H1 (cell line): ENCODE results near the gene BLMH. TPM values are rescaled to one million over a fixed set of nuclear protein-coding genes. Genes with fewer than 3 reads are reported as not detected.

Source experiments
- CTCF ChIA-PET: fragments of 300-600 bp; sonication (Branson Sonifier 250); formaldehyde crosslinking; loops from one replicate; lab custom pipeline; 2021; ENCODE audit not compliant: partially characterized antibody; lab: Charles Lee
- POLR2A ChIA-PET: fragments of 300-600 bp; sonication (Branson Sonifier 250); formaldehyde crosslinking; loops from one replicate; lab custom pipeline; 2021; ENCODE audit warnings: inconsistent platforms; ENCODE audit not compliant: partially characterized antibody; lab: Charles Lee
- DNase-seq, 2 experiments: peaks; one replicate each; pipeline versions ENCODE4 v3.0.0 to v3.0.0-alpha.2; 2010 to 2022; ENCODE audit warnings: low spot score in 2 of 2, low read depth in 1 of 2, mixed read lengths in 1 of 2
- FAIRE-seq: peaks from 2 replicates; lab custom pipeline; 2011; peaks lifted over from hg19 to GRCh38; lab: Jason Lieb, UNC
- H2AFZ ChIP-seq: 2 replicates; pipeline ENCODE4 v1.8.1; 2012; ENCODE audit warnings: low read length, inconsistent platforms
- H2AK5ac ChIP-seq: 2 replicates; pipeline ENCODE4 v1.6.1; 2013; ENCODE audit warnings: low read depth, low read length
- H2BK120ac ChIP-seq: replicated peaks from 2 replicates; pipeline ENCODE3; 2013; ENCODE audit warnings: low read depth, low read length, inconsistent platforms
- H2BK12ac ChIP-seq: 2 replicates; pipeline ENCODE4 v1.6.1; 2013; ENCODE audit warnings: low read depth, low read length
- H2BK15ac ChIP-seq: 2 replicates; pipeline ENCODE4 v1.6.1; 2013; ENCODE audit warnings: low read length
- H2BK20ac ChIP-seq: 2 replicates; pipeline ENCODE4 v1.6.1; 2013; ENCODE audit warnings: low read length
- H2BK5ac ChIP-seq: 2 replicates; pipeline ENCODE4 v1.6.1; 2013; ENCODE audit warnings: low read depth, low read length
- H3K14ac ChIP-seq: 2 replicates; pipeline ENCODE4 v1.6.1; 2013; ENCODE audit warnings: inconsistent platforms; ENCODE audit not compliant: insufficient read length
- H3K18ac ChIP-seq: 2 replicates; pipeline ENCODE4 v1.6.1; 2013; ENCODE audit warnings: low read length; ENCODE audit errors: extremely low read depth
- H3K23ac ChIP-seq: 2 replicates; pipeline ENCODE4 v1.6.1; 2013; ENCODE audit warnings: inconsistent platforms; ENCODE audit not compliant: insufficient read length
- H3K23me2 ChIP-seq: 2 replicates; pipeline ENCODE4 v1.6.1; 2013; ENCODE audit warnings: low read depth, low read length
- H3K27ac ChIP-seq: 2 replicates; pipeline ENCODE4 v1.6.1; 2011; ENCODE audit warnings: low read depth, low read length, inconsistent platforms
- H3K27me3 ChIP-seq, 4 experiments: replicated peaks in 1 of 4; 1 replicate in 1 of 4; 2 replicates in 3 of 4; pipeline versions ENCODE4 v1.6.1 to v1.8.1; 2011 to 2013; ENCODE audit warnings: low read length in 3 of 4, mild to moderate bottlenecking in 3 of 4, inconsistent platforms in 2 of 4, mixed read lengths in 2 of 4, moderate library complexity in 1 of 4; ENCODE audit not compliant: control insufficient read depth in 3 of 4, insufficient read depth in 3 of 4; ENCODE audit errors: extremely low read depth in 1 of 4
- H3K36me3 ChIP-seq, 4 experiments: 2 replicates each; pipeline versions ENCODE4 v1.6.1 to v1.8.1; 2011 to 2013; ENCODE audit warnings: mild to moderate bottlenecking in 4 of 4, low read length in 3 of 4, moderate library complexity in 2 of 4, control low read depth in 1 of 4, inconsistent platforms in 1 of 4; ENCODE audit not compliant: insufficient read depth in 4 of 4, control insufficient read depth in 2 of 4
- H3K4ac ChIP-seq: replicated peaks from 2 replicates; pipeline ENCODE3; 2013; ENCODE audit warnings: low read length, low read depth, mixed read lengths, inconsistent platforms; ENCODE audit not compliant: insufficient read length
- H3K4me1 ChIP-seq, 4 experiments: replicated peaks in 1 of 4; 1 replicate in 1 of 4; 2 replicates in 3 of 4; pipeline versions ENCODE4 v1.6.1 to v1.8.1; 2011 to 2013; ENCODE audit warnings: low read length in 3 of 4, inconsistent platforms in 2 of 4, mixed read lengths in 1 of 4; ENCODE audit not compliant: insufficient read depth in 4 of 4, control insufficient read depth in 3 of 4
- H3K4me2 ChIP-seq, 2 experiments: 2 replicates each; pipeline versions ENCODE4 v1.6.1 to v1.8.1; 2011 to 2013; ENCODE audit warnings: low read depth in 2 of 2, low read length in 2 of 2, control low read depth in 1 of 2, inconsistent platforms in 1 of 2, mild to moderate bottlenecking in 1 of 2; ENCODE audit not compliant: insufficient read depth in 1 of 2
- H3K4me3 ChIP-seq, 4 experiments: fragments of 200-600, 300-600 bp in 1 of 4; sonication (generic), shearing (Covaris generic), sonication (Bioruptor Twin) in 1 of 4; 2 replicates each; pipeline versions ENCODE4 v1.5.1 to v1.8.1; 2011 to 2016; ENCODE audit warnings: low read length in 4 of 4, low read depth in 3 of 4, control low read depth in 2 of 4, inconsistent platforms in 2 of 4, mild to moderate bottlenecking in 2 of 4, mixed read lengths in 1 of 4, moderate library complexity in 1 of 4; ENCODE audit not compliant: insufficient read depth in 2 of 4; ENCODE audit errors: extremely low read depth in 1 of 4
- H3K56ac ChIP-seq: replicated peaks from 2 replicates; pipeline ENCODE3; 2013; ENCODE audit warnings: low read depth, mild to moderate bottlenecking, mixed read lengths, low read length, inconsistent platforms; ENCODE audit not compliant: insufficient read length
- H3K79me1 ChIP-seq: 2 replicates; pipeline ENCODE4 v1.6.1; 2013; ENCODE audit warnings: low read depth, low read length, control low read depth
- H3K79me2 ChIP-seq, 2 experiments: 2 replicates each; pipeline versions ENCODE4 v1.6.1 to v1.8.1; 2012 to 2013; ENCODE audit warnings: low read length in 2 of 2, mild to moderate bottlenecking in 2 of 2, inconsistent platforms in 1 of 2; ENCODE audit not compliant: insufficient read depth in 2 of 2, control insufficient read depth in 1 of 2
- H3K9ac ChIP-seq, 4 experiments: replicated peaks in 1 of 4; 1 replicate in 1 of 4; 2 replicates in 3 of 4; pipeline versions ENCODE4 v1.6.1 to v1.8.1; 2011 to 2013; ENCODE audit warnings: low read depth in 3 of 4, low read length in 3 of 4, control low read depth in 2 of 4, mild to moderate bottlenecking in 2 of 4, moderate library complexity in 2 of 4, inconsistent platforms in 1 of 4; ENCODE audit errors: extremely low read depth in 1 of 4
- H3K9me3 ChIP-seq, 2 experiments: 2 replicates each; pipeline versions ENCODE4 v1.6.1 to v1.8.1; 2012 to 2013; ENCODE audit warnings: mild to moderate bottlenecking in 2 of 2, moderate library complexity in 2 of 2, control low read depth in 1 of 2, inconsistent platforms in 1 of 2, low read depth in 1 of 2, low read length in 1 of 2, mixed read lengths in 1 of 2; ENCODE audit not compliant: insufficient read depth in 2 of 2
- H4K20me1 ChIP-seq, 2 experiments: replicated peaks in 1 of 2; 2 replicates each; pipeline versions ENCODE3 to v1.8.1; 2011 to 2013; ENCODE audit warnings: inconsistent platforms in 2 of 2, low read length in 2 of 2, mild to moderate bottlenecking in 1 of 2; ENCODE audit not compliant: insufficient read depth in 2 of 2, control insufficient read depth in 1 of 2
- H4K5ac ChIP-seq: 2 replicates; pipeline ENCODE4 v1.6.1; 2013; ENCODE audit warnings: low read length, low read depth, mixed read lengths, inconsistent platforms; ENCODE audit not compliant: insufficient read length
- H4K8ac ChIP-seq: 2 replicates; pipeline ENCODE4 v1.8.0; 2013; ENCODE audit warnings: mild to moderate bottlenecking, moderate library complexity, low read length, inconsistent platforms; ENCODE audit not compliant: insufficient read depth; ENCODE audit errors: extremely low read depth
- H4K91ac ChIP-seq: replicated peaks from 2 replicates; pipeline ENCODE3; 2013; ENCODE audit warnings: low read length, mixed read lengths, inconsistent platforms; ENCODE audit not compliant: insufficient read length
- ASH2L ChIP-seq: fragments of 200-600, 300-600 bp; sonication (generic); IDR thresholded peaks from one replicate; pipeline ENCODE4 v1.7.1; 2017; ENCODE audit warnings: low read length
- CREB1 ChIP-seq: IDR thresholded peaks from 2 replicates; pipeline ENCODE4 v1.6.1; 2012; ENCODE audit warnings: inconsistent platforms
- SIX5 ChIP-seq: IDR thresholded peaks from 2 replicates; pipeline ENCODE4 v1.6.1; 2011; ENCODE audit warnings: mild to moderate bottlenecking, low read depth, low read length
- TBP ChIP-seq: IDR thresholded peaks from 2 replicates; pipeline ENCODE4 v1.6.1; 2011; ENCODE audit warnings: low read depth, low read length, improper control_type of control experiment
- WGBS, 2 experiments: shearing (Covaris generic) in 1 of 2; methylation state at CpG; one replicate each; pipeline versions ENCODE4 v1.1.6 to v1.1.7; 2013 to 2015; ENCODE audit warnings: low lambda C conversion rate in 2 of 2, mixed read lengths in 2 of 2, inconsistent platforms in 1 of 2, low coverage in 1 of 2, missing lambda C conversion rate in 1 of 2; ENCODE audit not compliant: insufficient replicate concordance in 2 of 2, insufficient coverage in 1 of 2, insufficient read length in 1 of 2; ENCODE audit errors: extremely low coverage in 1 of 2, missing lambda C conversion rate in 1 of 2; 5-methylcytosine and 5-hydroxymethylcytosine counted together
- polyA plus RNA-seq, 7 experiments: library from polyadenylated mRNA; depleted of rRNA in 3 of 7; stranded (reverse) in 5 of 7; unstranded in 2 of 7; fragments of >200 nt in 5 of 7; fragments of 200-250 nt in 2 of 7; gene quantifications; 1 replicate in 5 of 7; 2 replicates in 1 of 7; 4 replicates in 1 of 7; pipeline versions ENCODE4 v1.2.1 to v1.2.3, GENCODE V29; 2011 to 2013; ENCODE audit warnings: missing spikeins in 2 of 7, mixed read lengths in 2 of 7
- total RNA-seq: library from RNA; stranded (reverse); fragmentation: NEBNext Ultra II Directional; extraction: Animal tissue kit (Norgen Biotek cat#: 25700); gene quantifications from 2 replicates; pipeline ENCODE4 v1.2.1, GENCODE V29; 2021

BLMH gene
- total and polyA plus RNA-seq, 2 of the 8 experiments (the other 6 are each of a cell fraction or from before 2014, with no cell fraction given), result 18.2 to 74.3 TPM

DNA sequence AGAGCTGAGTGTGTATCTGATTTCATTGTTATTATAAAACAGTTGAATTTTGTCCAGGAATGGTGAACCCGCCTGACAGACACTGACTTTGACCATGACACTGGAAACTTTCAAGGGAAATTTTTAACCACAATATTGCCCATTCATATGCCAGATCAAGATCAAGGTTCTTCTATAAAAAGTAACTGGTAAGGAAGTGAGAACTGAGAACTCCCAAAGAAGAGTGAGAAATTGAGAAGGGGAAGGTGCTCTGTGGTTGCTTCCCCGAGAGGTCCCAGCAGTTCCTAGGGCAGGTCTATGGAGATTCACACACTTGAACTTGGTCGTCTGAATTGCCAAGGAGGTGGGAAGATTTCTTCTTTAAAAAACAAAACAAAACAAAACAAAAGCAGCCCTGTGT is 83.5 kb downstream of the BLMH start:
- CTCF ChIA-PET, result interaction anchor here (0.7 kb wide), 1 partner anchor 289 kb away, joined by 3 read pairs; no protein-coding TSS in a partner anchor
- TF ChIP-seq TBP (no peak), SIX5 (no peak), ASH2L (no peak), CREB1 (no peak)

More for the DNA sequence above, 83.5 kb downstream of the BLMH start:
- Histone ChIP-seq H4K20me1 (no peaks in the 10 kb centered on the region), H3K56ac (no peak overlapping the region), H2BK15ac (no peak overlapping the region), H3K79me1 (no peaks in the 10 kb centered on the region), H2AK5ac (no peak overlapping the region), H2AFZ (no peak overlapping the region), H3K9me3 (no peaks in the 10 kb centered on the region), H4K8ac (no peak overlapping the region), H4K5ac (no peak overlapping the region), H4K91ac (no peak overlapping the region), H3K4ac (no peak overlapping the region), H3K18ac (no peak overlapping the region), H3K4me3 (no peak overlapping the region), H3K14ac (no peak overlapping the region), H3K4me2 (no peak overlapping the region), H3K27ac (no peak overlapping the region), H3K79me2 (no peaks in the 10 kb centered on the region), H3K36me3 (no peaks in the 10 kb centered on the region), H2BK120ac (no peak overlapping the region), H2BK12ac (no peak overlapping the region), H3K23me2 (no peaks in the 10 kb centered on the region; the same call in 1 of the 2 replicates), H2BK5ac (no peak overlapping the region), H3K23ac (no peak overlapping the region), H3K4me1 (no peaks in the 10 kb centered on the region), H3K9ac (no peak overlapping the region), H2BK20ac (no peak overlapping the region), H3K27me3 (no peaks in the 10 kb centered on the region)
- 74% methylated on average over 3 of the region's 3 CpGs; no CpG with 5 or more reads in 1 of the 2 experiments for WGBS, 2 experiments
- no peak for DNase-seq
- POLR2A ChIA-PET, result no interaction called here
- no peak for FAIRE-seq
